Measurements from ENCODE around the gene KIF12. TPM values are rescaled to one million over a fixed set of nuclear protein-coding genes. Genes with fewer than 3 reads are reported as not detected.

Gene KIF12
- total RNA-seq, 2 donors from 2014 or later: not detected

DNA sequence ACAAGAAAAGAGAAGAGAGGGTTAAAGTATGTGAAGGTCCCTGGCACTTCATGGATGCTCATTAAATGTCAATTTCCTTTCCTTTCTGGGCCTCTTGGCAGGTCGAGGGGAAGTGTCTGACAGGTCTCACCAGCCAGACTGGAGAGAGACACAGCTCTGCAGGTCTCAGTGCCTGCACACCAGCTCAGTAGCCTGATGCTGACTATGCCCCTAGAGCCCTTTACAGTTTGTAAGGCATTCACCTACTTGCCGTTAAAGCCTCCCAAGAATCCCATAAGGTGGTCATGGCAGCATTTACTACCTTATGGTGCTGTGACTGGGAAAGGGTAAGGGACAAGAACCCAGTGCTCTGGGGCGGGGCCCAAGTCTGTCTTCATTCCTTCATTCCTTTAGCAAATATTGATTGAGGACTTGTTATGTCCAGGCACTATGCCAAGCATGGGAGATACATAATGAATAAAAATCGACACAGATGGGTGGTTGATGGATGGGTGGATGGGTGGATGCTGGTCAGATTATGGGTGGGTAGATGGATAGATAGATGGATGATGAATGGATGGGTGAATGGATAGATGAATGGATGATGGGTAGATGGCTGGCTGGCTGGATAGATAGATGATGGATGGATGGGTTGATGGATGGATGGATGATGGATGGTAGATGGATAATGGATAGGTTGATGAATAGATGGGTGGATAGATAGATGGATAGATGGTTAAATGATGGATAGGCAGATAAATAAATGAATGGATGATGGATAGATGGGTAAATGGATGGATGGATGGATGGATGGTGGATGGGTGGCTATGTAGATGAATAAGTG, 21.3 kb upstream of the KIF12 start:
- Mint-ChIP-seq H3K4me3 (no peak overlapping the region), H3K27ac (no peak overlapping the region), H3K4me1 (ENCODE audit: low read depth) (no peaks in the 10 kb centered on the region), H3K27me3 (ENCODE audit: low read depth) (peaks cover 15% of the 10 kb centered on the region), H3K36me3 (ENCODE audit: insufficient read depth in 2 of 2) (no peaks in the 10 kb centered on the region), H3K9me3 (no peaks in the 10 kb centered on the region)
- ATAC-seq (replicated peaks in 1 of 2) (no peak), DNase-seq (no peak)

DNA sequence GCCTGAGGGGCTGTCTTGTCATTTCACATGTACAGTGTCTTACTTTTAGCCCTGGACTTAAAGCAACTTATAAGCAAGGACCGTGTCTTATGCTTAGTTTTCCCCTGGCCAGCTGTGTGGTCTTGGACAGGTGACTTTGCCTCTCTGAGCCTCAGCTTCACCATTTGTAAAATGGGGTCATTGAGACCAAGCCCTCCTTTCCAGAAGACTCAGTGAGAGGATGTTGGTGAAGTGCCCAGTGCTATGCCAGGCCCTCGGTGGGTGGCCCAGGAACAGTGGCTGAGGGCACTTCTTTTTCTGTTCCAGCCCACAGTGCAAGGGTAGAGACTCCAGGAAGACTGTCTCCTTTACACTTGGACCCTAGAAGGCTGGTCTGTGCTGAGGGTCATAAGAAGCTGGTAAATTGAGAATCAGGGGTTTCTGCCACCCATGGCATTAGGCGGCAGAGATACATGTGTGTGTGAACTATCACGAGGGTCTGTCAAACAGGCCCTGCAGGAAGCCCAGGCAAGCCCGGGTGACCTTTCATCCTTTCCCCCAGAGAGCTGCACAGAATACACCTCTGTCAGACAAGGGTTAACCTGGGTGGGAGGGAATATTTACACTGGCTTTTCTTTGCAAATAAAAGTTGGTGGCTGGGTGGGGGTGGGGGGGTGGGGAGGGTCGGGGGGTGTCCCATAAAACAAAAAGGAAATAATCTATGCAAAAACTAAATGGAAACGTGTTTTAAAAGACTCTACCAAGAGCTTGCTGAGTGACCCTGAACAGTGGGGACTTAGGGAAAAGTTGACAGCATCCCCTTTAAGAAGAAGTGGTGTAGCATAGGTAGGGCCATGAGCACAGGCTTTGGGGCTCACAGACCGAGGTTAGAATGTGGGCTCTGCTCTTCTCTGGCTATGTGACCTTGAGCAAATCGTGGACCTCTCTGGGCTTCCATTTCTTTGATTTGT, 20.4 kb upstream of the KIF12 start:
- no peaks in the 10 kb centered on the region for H3K4me1 Mint-ChIP-seq (ENCODE audit: low read depth)
- no peak overlapping the region for H3K4me3 Mint-ChIP-seq
- no peaks in the 10 kb centered on the region for H3K36me3 Mint-ChIP-seq (ENCODE audit: insufficient read depth in 2 of 2)
- no peaks in the 10 kb centered on the region for H3K9me3 Mint-ChIP-seq
- H3K27ac Mint-ChIP-seq: no peak overlapping the region
- DNase-seq (no peak), ATAC-seq (replicated peaks in 1 of 2) (no peak)
- peaks cover 15% of the 10 kb centered on the region for H3K27me3 Mint-ChIP-seq (ENCODE audit: low read depth)

DNA sequence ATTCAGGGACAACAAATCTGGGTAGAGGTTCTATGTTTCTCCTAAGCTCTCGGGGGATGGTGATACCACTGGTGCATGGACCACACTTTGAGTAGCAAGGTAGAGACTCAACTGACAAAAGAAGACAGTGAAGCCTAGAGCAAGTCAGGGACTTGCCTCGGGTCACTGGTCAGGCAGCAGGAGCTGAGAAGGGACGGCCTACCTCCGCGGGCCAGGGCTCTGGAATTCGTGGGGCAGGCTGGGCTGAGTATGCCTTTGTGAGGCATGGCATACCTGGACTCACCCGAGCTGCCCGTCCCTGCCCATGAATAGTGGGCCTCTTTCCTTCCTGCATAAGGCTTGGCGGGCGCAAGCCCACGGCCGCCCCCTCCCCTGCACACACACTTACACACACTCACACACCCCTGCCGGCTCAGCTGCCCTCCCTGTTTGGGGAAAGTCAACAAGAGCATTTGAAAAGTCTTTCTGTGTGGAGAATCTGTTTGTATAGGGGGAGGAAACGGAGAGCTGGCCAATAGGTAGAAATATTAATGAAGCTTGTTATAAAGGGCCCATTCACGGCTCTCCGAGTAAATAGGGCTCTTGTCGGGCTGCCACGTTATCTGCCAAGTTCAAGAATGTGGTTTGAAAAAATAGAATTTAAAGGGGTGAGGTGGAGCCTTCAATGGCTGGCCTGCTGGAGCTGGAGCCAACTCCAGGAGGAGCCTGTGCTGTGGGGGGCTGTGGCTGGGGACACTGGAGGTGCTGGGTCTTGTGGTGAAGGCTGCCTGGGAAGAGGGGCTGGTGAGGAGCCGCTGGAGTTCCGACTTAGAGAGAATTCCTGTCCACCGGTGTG, 19.1 kb upstream of the KIF12 start:
- Mint-ChIP-seq H3K4me3 (no peak overlapping the region), H3K9me3 (no peaks in the 10 kb centered on the region), H3K27me3 (ENCODE audit: low read depth) (peaks cover 22% of the 10 kb centered on the region), H3K27ac (no peak overlapping the region), H3K4me1 (ENCODE audit: low read depth) (no peaks in the 10 kb centered on the region), H3K36me3 (ENCODE audit: insufficient read depth in 2 of 2) (no peaks in the 10 kb centered on the region)
- DNase-seq: no peak
- ATAC-seq (replicated peaks in 1 of 2): no peak

DNA sequence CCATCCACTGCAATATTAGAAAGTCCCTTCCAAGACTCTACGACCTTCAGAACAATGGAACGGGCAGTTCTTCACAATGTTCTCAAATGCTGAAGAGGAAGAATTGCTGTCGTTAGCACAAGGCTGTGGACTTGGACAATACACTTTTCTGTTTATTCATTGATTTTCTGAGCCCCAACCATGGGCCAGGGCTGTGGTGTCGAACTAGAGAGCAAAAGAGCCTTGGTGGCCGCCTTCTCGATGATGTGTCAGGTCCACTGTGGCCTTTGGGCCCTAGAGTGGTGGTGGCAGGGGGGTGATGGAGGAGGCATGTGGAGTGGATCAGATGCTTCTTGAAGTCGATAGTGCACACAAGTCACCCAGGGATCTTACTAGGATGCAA, 18.5 kb upstream of the KIF12 start:
- Mint-ChIP-seq H3K9me3 (no peaks in the 10 kb centered on the region), H3K36me3 (ENCODE audit: insufficient read depth in 2 of 2) (no peaks in the 10 kb centered on the region), H3K4me1 (ENCODE audit: low read depth) (no peaks in the 10 kb centered on the region), H3K27me3 (ENCODE audit: low read depth) (peaks cover 28% of the 10 kb centered on the region), H3K4me3 (no peak overlapping the region), H3K27ac (no peak overlapping the region)
- ATAC-seq (replicated peaks in 1 of 2) (no peak), DNase-seq (no peak)

DNA sequence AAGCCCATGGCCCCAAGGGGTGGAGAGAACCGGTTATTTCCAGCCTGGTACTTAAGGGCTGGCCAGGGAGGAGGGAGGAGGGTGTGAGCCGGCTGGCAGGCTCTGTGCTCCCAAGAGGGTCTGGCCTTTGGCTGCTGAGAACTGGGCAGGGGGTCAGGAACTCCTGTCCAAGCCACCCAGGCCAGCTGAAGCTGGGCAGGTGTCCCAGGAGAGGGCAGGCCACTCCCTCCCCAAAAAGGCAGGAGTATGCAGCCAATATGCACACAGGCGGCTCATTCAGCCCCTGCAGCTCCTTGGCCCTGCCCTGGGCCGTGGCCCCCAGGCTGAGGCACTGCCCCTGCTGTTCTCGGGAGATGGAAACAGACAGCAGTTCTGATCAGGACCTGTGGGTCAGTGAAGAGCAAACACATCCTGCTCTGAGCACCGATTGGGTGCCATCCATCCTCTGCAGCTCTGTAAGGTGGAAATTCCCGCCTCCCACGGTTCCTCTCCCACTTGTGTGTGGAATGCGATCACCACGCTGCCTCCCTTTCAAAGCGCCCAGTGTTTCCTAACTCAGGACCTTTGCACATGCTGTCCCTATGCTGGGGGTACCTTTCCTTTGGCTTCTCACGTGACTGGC, 17.1 kb upstream of the KIF12 start:
- H3K27ac Mint-ChIP-seq: no peak overlapping the region
- H3K9me3 Mint-ChIP-seq: no peaks in the 10 kb centered on the region

DNA sequence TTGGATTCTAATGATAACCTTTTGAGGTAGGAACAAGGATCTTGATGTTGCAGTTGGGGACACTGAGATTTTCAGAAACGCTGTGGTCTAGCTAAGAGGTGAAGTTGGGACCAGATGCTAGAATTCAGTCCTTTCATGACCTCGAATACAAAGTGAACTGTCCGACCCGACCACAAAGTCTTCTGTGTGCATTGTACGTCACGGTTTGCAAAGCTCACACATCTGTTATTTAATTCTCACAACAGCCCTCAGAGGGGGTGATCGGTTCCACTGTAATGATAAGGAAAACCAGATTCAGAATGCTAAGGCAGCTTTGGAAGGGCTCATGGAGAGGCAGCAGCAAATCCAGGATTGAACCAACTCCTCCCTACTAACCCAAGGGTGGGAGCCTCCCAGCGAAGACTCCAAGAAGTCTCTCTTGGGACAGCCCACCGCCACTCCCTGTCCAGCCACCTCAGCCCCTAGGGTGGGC, 16.6 kb upstream of the KIF12 start:
- ATAC-seq (replicated peaks in 1 of 2) (no peak), DNase-seq (no peak)
- H3K27ac Mint-ChIP-seq: no peak overlapping the region
- H3K4me1 Mint-ChIP-seq (ENCODE audit: low read depth): no peaks in the 10 kb centered on the region
- H3K36me3 Mint-ChIP-seq (ENCODE audit: insufficient read depth in 2 of 2): no peaks in the 10 kb centered on the region
- no peak overlapping the region for H3K4me3 Mint-ChIP-seq
- no peaks in the 10 kb centered on the region for H3K9me3 Mint-ChIP-seq
- peaks cover 30% of the 10 kb centered on the region for H3K27me3 Mint-ChIP-seq (ENCODE audit: low read depth)

More for the DNA sequence above, 17.1 kb upstream of the KIF12 start:
- ATAC-seq (replicated peaks in 1 of 2) (no peak), DNase-seq (no peak)
- no peaks in the 10 kb centered on the region for H3K4me1 Mint-ChIP-seq (ENCODE audit: low read depth)
- peaks cover 30% of the 10 kb centered on the region for H3K27me3 Mint-ChIP-seq (ENCODE audit: low read depth)
- no peak overlapping the region for H3K4me3 Mint-ChIP-seq
- no peaks in the 10 kb centered on the region for H3K36me3 Mint-ChIP-seq (ENCODE audit: insufficient read depth in 2 of 2)

DNA sequence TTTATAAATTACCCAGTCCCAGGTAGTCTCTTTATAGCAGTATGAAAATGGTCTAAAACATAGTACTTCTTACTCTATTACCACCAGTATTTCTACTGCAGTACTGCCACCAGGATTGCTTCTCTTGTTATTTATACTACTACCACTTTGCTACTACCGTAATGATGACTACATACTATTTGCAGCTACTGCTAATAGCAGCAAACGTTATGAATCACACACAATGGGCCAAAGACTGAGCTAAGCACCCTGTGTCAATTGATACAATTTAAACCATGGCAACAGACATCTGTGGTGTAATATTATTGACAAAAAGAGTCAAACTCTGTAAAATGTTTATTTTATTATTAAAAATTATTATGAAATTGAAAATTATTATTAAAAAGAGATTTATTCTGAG, 15.3 kb upstream of the KIF12 start:
- H3K27me3 Mint-ChIP-seq (ENCODE audit: low read depth): peaks cover 30% of the 10 kb centered on the region
- no peak overlapping the region for H3K27ac Mint-ChIP-seq
- no peak for ATAC-seq (replicated peaks in 1 of 2)
- no peaks in the 10 kb centered on the region for H3K36me3 Mint-ChIP-seq (ENCODE audit: insufficient read depth in 2 of 2)
- no peaks in the 10 kb centered on the region for H3K9me3 Mint-ChIP-seq
- DNase-seq: no peak
- no peak overlapping the region for H3K4me3 Mint-ChIP-seq
- no peaks in the 10 kb centered on the region for H3K4me1 Mint-ChIP-seq (ENCODE audit: low read depth)

DNA sequence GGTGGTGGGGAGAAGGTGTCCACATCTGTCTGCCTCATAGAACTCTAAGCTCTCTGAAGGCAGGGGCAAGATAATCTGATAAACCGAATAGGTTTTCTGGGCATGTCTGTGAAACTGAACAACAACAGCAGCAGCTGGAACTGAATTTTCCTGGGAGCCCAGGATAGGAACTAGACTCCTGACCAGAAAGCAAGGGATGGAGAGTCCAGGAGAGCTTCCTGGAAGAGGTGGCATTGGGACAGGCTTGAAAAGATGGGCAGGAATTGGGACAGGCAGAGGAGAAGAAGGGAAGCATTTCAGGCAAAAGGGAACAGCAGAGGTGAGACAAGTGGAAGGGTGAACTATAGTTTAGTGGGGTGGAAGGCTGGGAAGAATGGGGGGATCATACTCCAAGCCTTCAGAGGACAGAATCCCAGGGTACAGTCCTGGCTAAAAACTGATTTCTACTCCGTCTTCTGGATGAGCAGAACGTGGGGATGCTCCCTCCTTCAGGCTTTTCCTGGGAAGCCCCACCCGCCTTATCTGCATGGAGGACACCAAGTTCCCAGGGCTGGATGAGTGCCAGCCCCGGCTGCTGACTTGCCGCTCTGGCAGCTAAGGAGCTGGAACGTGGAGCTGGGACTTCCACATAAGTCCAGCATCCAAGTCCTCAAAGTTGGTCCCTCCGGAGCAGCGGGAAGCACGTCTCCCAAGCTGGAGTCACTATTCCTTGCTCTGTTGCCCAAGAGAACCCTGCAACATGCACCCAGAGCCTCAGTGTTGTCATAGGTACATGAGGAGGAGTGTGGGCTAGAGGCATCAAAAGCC, 13.9 kb upstream of the KIF12 start:
- H3K9me3 Mint-ChIP-seq: no peaks in the 10 kb centered on the region
- no peaks in the 10 kb centered on the region for H3K36me3 Mint-ChIP-seq (ENCODE audit: insufficient read depth in 2 of 2)
- H3K27ac Mint-ChIP-seq: no peak overlapping the region
- DNase-seq: no peak
- no peak overlapping the region for H3K4me3 Mint-ChIP-seq
- ATAC-seq (replicated peaks in 1 of 2): no peak
- peaks cover 27% of the 10 kb centered on the region for H3K27me3 Mint-ChIP-seq (ENCODE audit: low read depth)
- H3K4me1 Mint-ChIP-seq (ENCODE audit: low read depth): no peaks in the 10 kb centered on the region

DNA sequence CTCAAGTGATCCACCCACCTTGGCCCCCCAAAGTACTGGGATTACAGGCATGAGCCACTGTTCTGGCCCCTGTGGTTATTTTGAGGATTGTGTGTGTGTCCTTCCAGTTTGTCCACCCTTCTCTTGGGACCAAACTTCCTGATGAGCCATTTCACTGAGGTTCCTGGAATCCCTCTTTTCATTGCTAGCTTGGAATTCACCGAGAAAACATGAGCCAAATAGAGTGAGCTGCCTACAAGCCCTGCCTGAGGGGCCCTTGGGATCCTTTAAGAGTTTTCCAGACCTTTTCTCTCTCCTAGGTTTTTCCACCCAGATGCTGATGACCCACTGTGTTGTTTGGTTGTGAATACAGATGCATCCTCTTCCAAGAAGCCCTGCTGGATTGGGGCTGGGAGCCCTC, 13.2 kb upstream of the KIF12 start:
- DNase-seq (no peak), ATAC-seq (replicated peaks in 1 of 2) (no peak)
- no peak overlapping the region for H3K27ac Mint-ChIP-seq
- H3K4me1 Mint-ChIP-seq (ENCODE audit: low read depth): no peaks in the 10 kb centered on the region
- H3K36me3 Mint-ChIP-seq (ENCODE audit: insufficient read depth in 2 of 2): no peaks in the 10 kb centered on the region
- peaks cover 20% of the 10 kb centered on the region for H3K27me3 Mint-ChIP-seq (ENCODE audit: low read depth)
- H3K9me3 Mint-ChIP-seq: no peaks in the 10 kb centered on the region
- H3K4me3 Mint-ChIP-seq: no peak overlapping the region

DNA sequence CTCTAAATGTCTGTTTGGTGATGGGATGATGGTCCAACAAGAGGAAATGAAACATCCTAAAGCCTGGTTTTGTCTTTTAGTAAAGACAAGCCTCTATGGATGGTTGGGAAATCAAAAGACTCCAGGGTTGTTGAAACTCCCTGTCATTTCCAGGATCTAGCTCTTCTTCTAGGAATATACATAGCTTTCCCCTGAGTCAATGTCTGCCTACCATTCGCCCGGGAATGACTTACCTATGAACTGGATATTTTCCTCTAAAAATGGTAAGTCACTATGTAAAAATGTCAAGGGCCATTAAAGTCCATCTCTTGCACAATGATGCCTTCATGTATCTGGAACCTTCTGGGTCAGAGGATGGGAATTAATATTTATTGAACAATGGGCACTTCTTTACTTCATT, 11.1 kb upstream of the KIF12 start:
- ATAC-seq (replicated peaks in 1 of 2) (no peak), DNase-seq (no peak)
- no peak overlapping the region for H3K4me3 Mint-ChIP-seq
- H3K9me3 Mint-ChIP-seq: no peaks in the 10 kb centered on the region
- no peaks in the 10 kb centered on the region for H3K4me1 Mint-ChIP-seq (ENCODE audit: low read depth)
- peaks cover 15% of the 10 kb centered on the region for H3K27me3 Mint-ChIP-seq (ENCODE audit: low read depth)
- H3K36me3 Mint-ChIP-seq (ENCODE audit: insufficient read depth in 2 of 2): no peaks in the 10 kb centered on the region
- H3K27ac Mint-ChIP-seq: no peak overlapping the region

DNA sequence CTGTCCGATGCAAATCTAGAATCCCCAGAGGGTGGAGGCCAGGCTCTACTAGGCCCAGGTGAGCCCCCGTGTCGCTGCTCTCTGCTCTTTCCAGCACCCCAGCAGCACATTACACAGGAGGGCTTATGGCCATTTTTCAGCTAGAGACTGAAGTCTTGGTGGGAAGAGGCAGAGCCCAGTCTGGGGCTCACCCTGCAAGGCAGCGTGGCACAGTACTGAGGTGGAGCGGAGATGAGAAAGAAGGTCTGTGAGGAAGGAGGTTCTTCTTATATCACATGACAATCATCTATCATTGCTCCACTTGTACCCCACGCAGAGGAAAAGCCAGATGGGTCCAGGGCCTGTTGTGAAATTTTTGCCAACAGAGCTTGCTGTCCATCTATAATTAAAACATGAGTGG, 10.0 kb upstream of the KIF12 start:
- H3K9me3 Mint-ChIP-seq: no peaks in the 10 kb centered on the region
- no peak overlapping the region for H3K27ac Mint-ChIP-seq
- no peaks in the 10 kb centered on the region for H3K36me3 Mint-ChIP-seq (ENCODE audit: insufficient read depth in 2 of 2)
- peaks cover 14% of the 10 kb centered on the region for H3K27me3 Mint-ChIP-seq (ENCODE audit: low read depth)
- H3K4me3 Mint-ChIP-seq: no peak overlapping the region
- no peak for ATAC-seq (replicated peaks in 1 of 2)
- H3K4me1 Mint-ChIP-seq (ENCODE audit: low read depth): no peaks in the 10 kb centered on the region
- DNase-seq: no peak
